MV-4-11 (cell line): Measurements from ENCODE around the gene BAIAP2L2.
A peak's percentile ranks its signal among the peaks of the same experiment; 100 is the strongest.

Source experiments
- DNase-seq: peaks from one replicate; lab custom pipeline; 2025; lab: John Stamatoyannopoulos, UW

Gene BAIAP2L2

DNA sequence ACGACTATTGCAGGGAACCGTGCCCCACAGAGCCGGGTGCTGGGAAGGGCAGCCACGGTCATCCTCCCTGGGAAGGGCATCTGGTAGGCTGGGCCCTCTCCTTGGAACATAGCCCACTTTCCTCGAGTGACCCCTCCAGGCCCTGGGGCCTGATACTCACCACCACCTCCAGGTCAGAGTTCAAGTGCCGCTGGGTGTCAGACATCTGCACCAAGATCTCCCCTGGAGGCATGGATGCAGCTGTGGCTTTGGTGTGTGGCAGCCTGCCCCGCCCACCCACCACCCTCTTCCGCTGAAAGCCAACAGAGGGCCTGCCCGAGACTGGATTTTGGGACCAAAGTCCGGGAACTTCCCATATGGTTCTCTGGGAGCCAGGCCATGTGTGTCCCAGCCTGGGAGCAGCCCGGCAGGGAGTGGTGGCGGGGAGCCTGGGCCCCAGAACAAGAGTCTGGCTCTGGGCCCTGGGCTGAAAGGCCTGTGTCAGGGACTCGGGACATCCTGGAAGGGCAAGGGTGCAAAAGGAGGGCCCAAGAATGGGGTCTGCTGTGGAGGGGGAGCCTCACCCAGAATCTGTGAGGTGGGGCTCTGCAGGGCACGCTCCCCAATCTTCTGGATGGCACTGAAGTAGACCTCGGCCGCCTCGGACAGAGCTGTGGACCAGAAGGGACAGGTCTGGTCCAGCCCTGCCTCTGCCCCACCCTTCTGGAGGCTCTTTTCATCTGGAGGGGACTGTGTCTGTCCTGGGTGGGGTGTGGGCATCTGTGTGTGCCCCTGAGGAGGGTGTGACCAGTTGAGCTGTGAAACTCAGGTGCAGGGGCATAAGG lies 2.6 kb downstream of the BAIAP2L2 start:
- DNase-seq = no peak

DNA sequence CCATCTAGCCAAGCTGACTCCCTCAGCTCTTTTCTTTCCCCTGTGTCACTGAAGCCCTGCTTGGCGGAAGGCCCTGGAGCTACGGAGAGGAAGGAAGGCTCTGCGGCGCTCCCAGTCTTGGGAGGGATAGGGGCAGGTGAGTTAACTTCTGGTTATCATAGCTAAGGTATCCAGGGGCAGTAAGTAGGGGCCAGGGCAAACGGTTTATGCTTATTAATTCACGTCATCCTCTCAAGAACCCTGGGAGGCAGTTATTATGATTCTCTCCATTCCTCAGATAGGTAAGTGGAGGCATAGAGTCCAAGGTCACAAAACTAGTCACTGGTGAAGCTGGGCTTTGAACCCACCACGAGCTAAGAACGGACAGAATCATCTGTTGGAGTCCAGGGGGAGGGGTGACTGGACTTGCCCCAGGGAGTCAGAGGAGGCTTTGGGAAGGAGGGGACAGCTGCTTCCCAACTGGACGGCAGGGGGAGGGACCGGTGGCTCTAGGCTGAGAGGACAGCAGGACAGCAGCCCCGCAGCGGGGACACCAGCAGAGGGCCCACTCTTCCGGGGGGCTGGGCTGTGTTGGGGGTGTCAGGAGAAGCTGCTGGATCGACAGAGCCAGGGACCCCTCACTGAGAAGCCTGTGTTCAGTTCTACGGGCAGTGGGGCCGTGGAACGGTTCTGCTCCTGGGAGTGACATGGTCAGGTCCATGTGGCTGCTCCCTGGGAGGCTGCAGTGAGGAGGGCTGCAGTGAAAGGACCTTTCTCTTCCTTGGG lies 3.5 kb downstream of the BAIAP2L2 start:
- no peak for DNase-seq

DNA sequence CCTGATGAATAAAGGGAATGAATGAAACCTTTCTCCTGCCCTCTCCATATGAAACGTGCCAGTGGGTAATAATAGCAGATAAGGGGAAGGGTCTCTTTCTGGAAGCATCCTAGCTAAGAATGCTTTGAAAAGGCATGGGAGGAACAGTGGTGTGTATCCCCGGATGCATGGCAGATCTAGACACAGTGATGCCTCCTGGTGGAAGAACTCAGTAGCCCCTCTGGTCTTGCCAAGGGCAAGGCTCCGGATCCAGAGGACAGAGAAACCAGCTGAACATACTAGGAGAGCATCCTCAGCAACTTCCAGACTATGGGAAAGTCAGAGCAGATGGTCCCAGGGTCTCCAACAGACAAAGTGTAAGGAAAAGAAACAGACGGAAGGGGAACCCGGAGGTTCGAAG lies 6.4 kb downstream of the BAIAP2L2 start:
- DNase-seq = peak; percentile 56

DNA sequence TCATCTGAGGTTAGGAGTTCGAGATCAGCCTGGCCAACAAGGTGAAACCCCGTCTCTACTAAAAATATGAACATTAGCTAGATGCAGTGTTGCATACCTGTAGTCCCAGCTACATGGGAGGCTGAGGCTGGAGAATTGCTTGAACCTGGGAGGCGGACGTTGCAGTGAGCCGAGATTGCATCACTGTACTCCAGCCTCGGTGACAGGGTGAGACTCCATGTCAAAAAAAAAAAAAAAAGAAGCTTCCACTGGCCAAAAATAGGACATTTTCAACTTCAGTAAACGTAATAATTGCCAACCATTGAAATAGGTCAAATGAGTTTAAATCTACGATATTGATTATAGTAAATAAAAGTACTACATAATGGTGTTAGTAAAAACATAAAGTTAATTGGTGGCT lies 6.8 kb downstream of the BAIAP2L2 start:
- no peak for DNase-seq

DNA sequence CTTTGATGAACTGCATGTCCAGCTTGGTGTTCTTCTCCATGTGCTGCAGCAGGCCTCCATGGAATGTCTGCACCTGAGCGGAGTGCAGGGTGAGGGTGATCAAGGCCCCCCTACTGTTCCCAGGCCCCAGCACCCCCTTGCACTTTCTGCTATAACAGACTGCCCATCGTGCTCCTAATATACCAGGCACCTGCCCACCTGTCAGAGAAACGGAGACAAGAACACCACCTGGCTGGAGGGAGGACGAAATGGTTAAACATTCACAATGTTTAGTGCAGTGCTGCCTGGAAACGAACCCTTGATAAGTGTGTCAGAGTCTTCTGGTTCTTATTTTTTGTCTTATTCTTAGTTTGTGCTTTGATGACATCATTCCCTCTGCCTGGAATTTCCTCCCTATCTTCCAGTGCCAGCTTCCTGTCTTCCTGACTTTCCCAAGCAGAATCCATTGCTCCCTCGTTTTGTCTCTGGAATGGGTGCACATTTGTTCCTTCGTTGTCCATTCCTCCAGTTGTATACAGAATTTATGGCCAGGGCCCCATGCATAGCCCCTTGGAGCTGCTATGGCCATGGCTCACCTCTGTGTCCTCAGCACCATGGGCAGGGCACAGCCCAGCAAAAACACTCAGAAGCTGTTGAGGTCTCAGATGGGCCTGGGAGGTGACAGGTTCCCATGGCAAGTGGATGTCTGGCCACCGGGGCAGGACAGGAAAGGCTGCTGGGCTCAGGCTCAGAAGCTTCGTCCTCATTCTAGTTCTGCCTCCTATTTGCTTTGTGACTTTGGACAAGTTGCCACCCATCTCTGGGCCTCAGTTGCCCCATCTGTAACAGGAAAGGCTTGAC lies 11.9 kb downstream of the BAIAP2L2 start:
- DNase-seq = no peak

DNA sequence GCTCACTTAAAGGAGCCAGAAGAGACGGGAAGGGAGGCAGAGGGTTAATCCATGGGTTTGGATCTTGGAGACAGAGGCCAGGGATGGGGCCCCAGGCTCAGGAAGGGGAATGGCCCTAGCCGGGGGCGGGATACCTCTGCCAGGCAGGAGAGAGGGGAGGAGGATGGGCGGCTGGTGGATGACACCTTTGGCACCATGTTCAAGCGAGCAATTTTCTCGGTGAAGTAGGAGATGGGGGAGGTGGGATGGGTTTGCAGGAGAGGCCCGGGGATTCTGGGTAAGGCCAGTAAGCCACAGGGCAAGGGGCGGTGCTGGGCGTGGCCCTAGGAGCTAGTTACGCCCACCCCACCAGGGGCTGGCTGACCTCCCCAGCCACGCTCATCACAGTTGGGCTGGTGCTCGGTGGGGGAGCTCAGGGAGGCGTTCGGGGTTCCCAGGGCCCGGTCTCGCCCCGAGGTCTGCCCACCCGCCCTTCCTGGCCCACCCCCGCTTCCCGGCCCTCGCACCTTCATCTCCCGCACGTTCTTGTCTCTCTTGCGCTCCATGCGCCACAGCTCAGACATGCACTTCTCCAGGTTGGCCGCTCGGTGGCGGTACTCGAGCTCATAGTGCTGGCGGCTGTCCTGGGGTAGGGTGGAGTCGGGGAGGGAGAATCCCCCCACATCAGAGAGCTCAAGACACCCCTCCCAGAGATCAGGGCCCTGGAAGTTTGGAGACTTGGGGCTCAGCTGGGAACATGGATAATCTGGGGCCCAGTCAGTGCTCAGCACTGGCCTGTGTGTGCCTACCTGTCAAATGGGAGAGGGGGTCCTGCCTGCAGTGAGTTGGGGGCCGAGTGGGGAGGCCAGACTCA lies 12.7 kb downstream of the BAIAP2L2 start:
- no peak for DNase-seq

DNA sequence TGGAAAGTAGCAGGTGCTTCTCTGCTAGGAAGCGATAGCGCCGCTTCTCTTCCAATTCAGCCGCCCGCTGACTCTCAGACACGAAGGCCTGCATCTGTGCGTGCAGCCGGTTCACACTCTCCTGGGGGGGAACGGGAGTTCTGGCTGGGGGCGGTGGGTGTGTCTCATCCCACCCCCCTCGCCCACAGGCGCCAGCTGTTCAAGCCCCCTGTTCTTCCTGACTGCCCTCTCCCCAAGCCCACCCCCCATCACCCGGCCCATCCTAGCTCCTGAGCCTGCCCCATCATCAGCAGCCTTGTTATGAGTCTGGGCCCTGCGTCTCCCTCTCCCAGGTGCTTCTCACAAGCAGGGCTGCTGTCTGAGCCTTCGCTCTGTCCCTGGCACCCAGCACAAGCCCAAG lies 13.4 kb downstream of the BAIAP2L2 start:
- DNase-seq = no peak

DNA sequence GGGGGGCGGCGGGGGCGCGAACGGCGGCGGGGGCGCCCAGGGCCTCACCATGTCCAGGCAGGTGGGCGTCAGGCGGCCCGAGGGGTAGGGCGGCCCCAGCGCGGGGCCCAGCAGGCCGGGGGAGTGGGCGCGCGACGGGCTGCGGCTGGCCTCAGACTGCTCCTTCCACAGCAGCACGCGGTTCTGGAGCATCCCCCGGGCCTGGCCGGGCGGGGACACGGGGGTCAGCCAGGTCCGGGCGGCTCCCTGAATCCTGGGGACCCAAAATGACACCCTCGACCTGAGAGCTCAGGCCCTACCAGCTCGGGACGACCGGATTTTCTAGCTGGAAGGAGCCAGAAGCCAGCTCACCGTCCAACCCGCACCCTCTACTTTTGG lies 21.0 kb downstream of the BAIAP2L2 start:
- DNase-seq = no peak

DNA sequence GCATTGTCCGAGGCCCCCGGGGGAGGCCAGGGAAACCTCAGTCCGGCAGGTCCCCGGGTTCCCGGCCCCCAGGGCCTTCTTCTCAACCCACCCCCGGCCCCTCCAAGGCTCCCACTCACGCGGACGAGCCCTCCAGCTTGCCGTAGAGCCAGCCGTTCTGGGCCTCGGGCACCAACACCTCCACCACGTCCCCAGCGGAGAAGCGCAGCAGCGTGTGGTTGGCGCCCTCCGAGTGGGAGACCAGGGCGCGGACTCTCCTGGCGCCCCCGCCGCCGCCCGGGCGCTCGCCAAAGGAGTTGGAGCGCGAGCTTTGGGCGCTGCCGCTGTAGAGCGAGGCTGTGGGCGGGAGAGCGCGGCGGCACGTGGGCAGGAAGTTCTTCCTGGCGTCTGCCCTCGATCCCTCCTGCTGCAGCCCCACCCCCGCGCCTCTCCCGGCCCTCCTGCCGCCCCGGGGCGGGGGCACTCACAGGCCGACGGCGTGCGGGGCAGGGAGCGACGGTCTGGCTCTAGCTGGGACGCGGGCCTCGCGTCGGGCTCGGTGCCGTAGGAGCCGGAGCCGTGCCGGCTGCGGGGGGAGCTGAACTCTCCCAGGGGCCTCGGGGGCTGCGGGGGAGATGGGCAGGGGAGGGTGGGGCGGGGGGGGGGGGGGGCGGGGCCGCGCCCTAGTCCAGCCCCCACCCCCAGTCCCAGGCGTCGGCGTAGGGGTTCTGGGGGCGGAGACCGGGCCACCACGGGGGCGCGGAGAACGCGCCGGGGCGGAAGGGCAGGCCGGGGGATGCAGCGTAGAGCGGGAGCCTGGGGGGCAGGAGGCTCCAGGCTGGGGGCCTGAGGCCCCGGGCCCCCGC lies 21.6 kb downstream of the BAIAP2L2 start:
- DNase-seq = no peak

DNA sequence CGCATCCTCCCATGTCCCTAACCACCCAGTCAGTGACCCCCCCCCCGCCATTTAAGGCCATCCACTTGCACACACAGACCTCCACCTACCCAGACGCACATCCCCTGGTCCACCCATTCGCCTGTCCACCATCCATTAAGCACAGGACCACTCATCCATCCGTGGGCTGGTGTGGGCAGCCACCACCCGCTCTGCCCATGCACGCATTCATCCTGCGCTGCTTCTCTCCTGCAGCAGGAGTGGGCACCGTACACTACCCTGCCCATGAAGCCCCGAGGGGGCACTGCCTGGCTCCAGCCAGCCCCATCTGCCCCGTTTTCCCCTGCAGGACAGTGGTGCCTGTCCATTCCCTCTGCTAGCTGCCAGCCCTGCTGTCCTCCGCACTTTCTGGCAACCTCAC lies 22.6 kb downstream of the BAIAP2L2 start:
- no peak for DNase-seq

DNA sequence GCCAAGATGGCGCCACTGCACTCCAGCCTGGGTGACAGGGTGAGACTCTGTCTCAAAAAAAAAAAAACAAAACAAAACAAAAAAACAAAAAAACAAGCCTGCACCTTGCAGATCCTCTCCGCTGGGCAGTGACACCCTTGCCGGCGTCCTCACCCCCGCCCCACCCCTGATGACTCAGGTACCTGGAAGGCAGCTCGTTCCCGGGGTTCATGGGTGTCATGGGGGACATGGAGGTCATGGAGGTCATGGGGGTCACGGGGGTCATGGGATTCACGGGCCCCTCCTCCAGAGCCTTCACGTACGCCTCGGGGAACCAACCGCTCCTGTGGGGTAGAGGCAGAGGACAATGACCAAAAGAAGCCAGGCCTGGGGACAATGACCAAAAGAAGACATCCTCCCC lies 23.5 kb downstream of the BAIAP2L2 start:
- DNase-seq = no peak

DNA sequence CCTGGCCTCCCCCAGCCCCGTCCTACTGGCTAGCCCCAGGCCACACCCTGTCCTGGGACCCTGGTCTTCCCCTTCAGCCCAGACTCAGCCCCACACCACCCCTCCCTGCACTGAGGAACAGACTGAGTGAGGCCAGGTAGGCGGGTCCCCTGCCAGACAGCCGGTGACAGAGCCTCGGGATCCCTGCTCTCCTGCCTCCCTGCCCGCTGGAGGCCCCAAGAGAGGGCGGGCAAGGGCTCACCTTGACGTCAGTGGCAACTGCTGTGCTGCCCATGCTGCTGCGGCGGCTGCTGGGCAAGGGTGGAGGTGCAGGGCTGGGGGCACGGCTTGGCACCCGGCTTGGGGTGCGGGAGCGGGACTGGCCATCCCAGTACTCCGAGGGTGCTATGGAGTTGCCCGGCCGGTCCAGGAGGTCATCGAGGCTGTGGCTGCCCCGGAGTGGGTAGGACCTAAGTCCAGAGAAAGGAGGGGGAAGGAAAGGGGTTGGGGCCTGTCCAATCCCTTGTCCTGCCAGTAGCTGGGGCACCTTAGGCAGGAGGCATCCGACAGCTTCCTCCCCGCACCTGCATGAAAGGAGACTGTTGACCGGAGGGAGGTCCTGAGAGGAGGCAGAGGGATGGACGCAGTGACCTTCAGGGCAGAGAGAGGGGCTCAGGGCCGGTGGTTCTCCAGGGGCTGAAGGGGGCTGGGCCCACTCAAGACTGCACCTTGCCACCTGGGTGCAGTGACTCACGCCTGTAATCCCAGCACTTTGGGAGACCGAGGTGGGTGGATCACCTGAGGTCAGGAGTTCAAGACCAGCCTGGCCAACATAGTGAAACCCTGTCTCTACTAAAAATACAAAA lies 24.3 kb downstream of the BAIAP2L2 start:
- no peak for DNase-seq

DNA sequence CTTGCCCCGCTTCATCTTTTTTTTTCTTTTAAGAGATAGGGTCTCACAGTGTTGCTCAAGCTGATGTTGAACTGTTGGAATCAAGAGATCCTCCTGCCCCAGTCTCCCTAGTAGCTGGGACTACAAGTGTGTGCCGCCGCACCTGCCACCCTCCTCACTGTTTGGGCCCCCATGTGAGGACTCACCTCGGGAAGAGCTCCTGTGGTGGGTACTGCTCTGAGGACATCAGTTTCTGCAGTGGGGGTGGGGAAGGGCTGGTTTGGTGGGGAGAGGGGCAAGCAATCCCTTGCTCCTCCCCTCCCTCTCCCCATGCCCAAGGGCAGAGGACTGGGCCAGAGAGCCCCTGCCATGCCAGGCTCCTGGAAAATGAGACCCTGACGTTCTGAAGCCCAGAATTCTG lies 25.0 kb downstream of the BAIAP2L2 start:
- DNase-seq = no peak

DNA sequence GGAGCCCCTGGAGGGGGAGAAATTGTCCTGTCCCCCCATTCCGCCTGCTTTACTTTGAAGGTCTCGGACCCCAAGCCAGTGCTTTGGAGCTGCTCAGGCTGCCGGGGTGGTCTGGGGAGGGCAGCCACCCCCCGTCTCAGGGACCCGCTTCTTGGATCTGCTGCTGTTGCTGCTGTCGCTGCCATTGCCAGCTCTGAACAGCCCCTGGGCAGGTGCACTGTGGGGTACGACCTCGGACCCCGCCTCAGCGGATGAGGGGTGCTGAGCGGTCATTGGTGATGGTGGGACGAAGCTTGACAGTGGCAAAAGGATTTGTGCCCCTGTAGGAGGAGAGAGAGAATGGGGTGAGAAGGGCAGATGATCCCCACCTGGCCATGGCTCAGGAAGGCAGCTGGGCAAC lies 25.4 kb downstream of the BAIAP2L2 start:
- no peak for DNase-seq

DNA sequence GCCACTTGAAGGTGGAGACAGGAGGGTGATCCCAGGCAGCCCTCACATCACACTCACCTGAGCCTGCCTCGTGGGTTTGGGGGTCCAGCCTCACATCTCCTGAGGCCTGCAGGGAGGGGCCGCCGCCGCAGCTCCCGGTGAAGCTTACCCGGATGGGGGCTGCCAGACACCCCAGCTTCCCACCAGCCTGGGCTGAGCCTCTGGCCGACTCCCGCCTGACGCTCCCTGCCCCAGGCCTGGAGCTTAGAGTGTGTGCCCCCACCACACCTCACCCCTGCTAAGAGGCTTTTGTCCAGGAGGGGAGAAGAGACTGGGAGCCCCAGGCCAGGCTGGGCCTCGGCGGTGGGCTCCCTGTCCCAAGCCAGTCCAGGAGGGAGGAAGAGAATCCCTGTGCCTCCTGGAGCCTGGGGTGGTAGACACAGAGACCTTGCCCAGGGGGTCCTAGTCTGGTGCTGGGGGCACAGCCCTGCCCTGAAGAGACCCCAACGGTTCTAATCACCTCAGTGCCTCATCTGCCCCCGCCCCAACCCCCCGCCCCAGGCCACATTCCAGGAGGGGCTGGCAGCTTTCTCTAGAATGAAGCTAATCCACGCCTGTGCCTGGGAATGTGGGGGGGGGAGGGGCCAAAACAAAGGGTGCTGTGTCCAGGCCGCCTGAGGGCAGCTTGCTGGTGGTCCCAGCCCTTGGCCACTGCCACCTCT lies 26.4 kb downstream of the BAIAP2L2 start, which contains the start of gene SLC16A8:
Gene SLC16A8 (minus strand): TSS at position 254 of the 701 bp plus-strand sequence. CDS start 1,311 bp downstream, outside the sequence.
- DNase-seq = no peak

DNA sequence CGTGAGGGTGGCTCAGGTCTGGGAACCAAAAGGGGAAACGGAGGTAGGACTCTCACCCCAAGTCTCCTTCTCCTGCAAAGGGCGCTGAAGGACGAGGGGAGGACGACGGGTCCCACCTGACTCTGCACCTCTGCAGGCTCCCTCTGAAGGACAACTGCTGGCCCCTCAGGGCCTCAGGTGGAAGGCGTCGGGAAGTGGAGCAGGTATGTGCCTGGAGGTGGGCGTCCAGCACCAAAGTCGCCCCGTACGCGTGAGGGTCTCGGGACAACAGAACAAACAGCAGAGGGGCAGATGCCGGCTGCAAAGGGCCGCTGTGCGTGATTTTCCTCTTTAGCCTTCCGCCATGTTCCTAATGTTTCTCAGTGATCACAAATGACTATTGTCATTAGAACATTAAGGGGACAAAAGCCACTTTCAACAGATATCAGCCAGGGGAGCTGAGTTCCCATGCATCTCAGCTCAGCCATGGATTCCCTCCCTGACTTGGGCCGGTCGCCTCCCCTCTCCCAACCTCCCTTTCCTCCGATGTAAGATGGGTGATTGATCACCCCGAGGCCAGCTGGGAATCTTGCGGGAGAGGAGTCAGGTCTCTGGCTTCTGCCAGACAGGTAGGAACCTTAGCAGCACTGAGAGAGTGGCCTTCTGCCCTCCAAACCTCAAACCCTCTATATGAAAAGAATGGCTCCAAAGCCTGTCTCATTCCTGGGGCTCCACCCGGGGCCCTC lies 27.3 kb downstream of the BAIAP2L2 start:
- DNase-seq = no peak

DNA sequence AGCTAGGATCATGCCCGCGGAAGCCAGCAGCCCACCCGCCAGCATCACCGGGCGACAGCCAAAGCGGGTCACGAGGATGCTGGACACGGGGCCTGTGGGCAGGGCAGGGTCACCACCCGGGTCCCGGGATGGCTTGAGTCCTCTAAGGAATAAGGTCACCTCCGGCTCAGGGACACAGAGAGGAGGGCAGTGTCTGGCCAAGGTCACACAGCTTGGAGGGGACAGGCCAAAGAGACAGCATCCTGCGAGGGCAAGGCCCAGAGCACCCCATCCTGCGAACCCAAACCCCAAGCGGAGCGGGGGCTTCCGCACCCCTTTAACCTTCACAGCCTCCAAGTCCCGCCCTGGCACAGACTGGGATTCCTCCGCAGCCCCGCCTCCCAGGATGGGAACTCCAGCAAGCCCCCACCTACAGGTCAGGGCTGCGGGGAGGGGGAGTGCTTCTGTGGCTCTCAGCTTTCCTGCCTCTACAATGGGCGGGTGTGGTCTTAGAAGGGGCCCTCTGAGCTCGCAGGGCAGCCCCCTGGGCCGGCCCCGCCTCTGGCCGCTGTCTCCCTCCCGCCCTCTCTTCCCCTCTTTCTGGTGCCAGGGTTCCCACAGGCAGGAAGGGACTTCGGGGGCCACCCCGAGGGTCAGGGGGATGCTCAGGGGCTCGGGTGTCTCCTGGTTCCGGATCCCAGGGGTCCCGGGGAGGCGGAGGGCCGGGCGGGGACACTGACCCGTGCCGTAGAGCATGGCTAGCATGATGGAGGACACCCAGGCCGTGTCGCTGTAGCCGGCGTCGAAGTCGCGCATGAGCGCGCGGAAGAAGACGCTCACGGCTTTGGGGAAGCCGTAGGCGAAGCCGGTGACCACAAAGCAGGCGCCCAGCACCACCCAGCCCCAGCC lies 28.3 kb downstream of the BAIAP2L2 start:
- no peak for DNase-seq

DNA sequence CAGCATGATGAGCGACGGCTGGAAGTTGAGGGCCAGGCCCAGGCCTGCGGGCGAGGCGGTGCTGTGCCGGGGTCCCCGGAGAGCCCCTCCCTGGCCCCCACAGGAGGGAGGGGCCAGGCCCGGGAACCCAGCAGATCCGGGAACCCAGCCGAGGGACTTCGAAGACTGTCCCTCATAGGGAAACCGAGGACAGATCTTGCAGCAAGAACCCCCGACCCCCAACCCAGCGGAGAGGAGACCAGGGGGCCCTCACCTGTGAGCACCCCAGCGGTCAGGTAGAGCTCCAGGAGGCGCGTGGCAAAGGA lies 28.9 kb downstream of the BAIAP2L2 start:
- no peak for DNase-seq
